Progenitor cell of endocrine pancreas (in vitro differentiated cells): Measurements from ENCODE around the gene SLC13A1. TPM values are rescaled to one million over a fixed set of nuclear protein-coding genes. Genes with fewer than 3 reads are reported as not detected.

ENCODE experiments used
- DNase-seq: peaks from one replicate; pipeline ENCODE4 v3.0.0; 2021; ENCODE audit warnings: low spot score; ENCODE audit not compliant: unreplicated experiment
- H3K27ac Mint-ChIP-seq: 2 replicates; pipeline ENCODE4 v1.8.0; 2021; ENCODE audit warnings: mild to moderate bottlenecking, moderate library complexity, mixed read lengths
- H3K27me3 Mint-ChIP-seq: 2 replicates; pipeline ENCODE4 v1.8.0; 2021; ENCODE audit warnings: mixed read lengths
- H3K36me3 Mint-ChIP-seq: 2 replicates; pipeline ENCODE4 v1.8.0; 2022; ENCODE audit warnings: mixed read lengths; ENCODE audit not compliant: insufficient read depth
- H3K4me1 Mint-ChIP-seq: 2 replicates; pipeline ENCODE4 v1.8.0; 2021; ENCODE audit warnings: low read depth, mixed read lengths
- H3K4me3 Mint-ChIP-seq: 2 replicates; pipeline ENCODE4 v1.8.0; 2021; ENCODE audit warnings: low read depth, mild to moderate bottlenecking, moderate library complexity, mixed read lengths
- H3K9me3 Mint-ChIP-seq: 2 replicates; pipeline ENCODE4 v1.8.0; 2021; ENCODE audit warnings: low read depth, mixed read lengths
- CTCF ChIP-seq: fragments of 200-600 bp; sonication (generic); IDR thresholded peaks from one replicate; pipeline ENCODE4 v1.5.0; 2021; ENCODE audit warnings: antibody characterized with exemption, mild to moderate bottlenecking; ENCODE audit not compliant: unreplicated experiment
- total RNA-seq: library from RNA; stranded (reverse); gene quantifications from 2 replicates; pipeline ENCODE4 v1.2.1, GENCODE V29; 2021

Gene SLC13A1
- total RNA-seq, 1 donor from 2014 or later, result not detected

- Mint-ChIP-seq H3K4me1 (no peaks in the 10 kb centered on the region), H3K27me3 (no peaks in the 10 kb centered on the region), H3K9me3 (no peaks in the 10 kb centered on the region), H3K36me3 (no peaks in the 10 kb centered on the region), H3K4me3 (no peak overlapping the region), H3K27ac (no peak overlapping the region)
- DNase-seq, result no peak
- TF ChIP-seq CTCF, result no peak
Observed at GRCh38 chr7:123151443-123151842, 48.3 kb downstream of the SLC13A1 start.

- no peaks in the 10 kb centered on the region for H3K36me3 Mint-ChIP-seq
- TF ChIP-seq CTCF, result no peak
Observed at GRCh38 chr7:123148813-123149212, 51.0 kb downstream of the SLC13A1 start.

GRCh38 chr7:123143252-123144006 is 56.3 kb downstream of the SLC13A1 start:
- no peak for DNase-seq
- H3K4me1 Mint-ChIP-seq, result no peaks in the 10 kb centered on the region
- no peaks in the 10 kb centered on the region for H3K36me3 Mint-ChIP-seq
- no peak overlapping the region for H3K4me3 Mint-ChIP-seq
- TF ChIP-seq CTCF, result no peak
- H3K27ac Mint-ChIP-seq, result no peak overlapping the region
- no peaks in the 10 kb centered on the region for H3K9me3 Mint-ChIP-seq
- H3K27me3 Mint-ChIP-seq, result no peaks in the 10 kb centered on the region

More at GRCh38 chr7:123148813-123149212, 51.0 kb downstream of the SLC13A1 start:
- DNase-seq, result no peak
- H3K27me3 Mint-ChIP-seq, result no peaks in the 10 kb centered on the region
- H3K27ac Mint-ChIP-seq, result no peak overlapping the region
- H3K9me3 Mint-ChIP-seq, result no peaks in the 10 kb centered on the region
- no peak overlapping the region for H3K4me3 Mint-ChIP-seq
- no peaks in the 10 kb centered on the region for H3K4me1 Mint-ChIP-seq

- no peak for DNase-seq
- no peak overlapping the region for H3K27ac Mint-ChIP-seq
Observed at GRCh38 chr7:123140561-123140960, 59.2 kb downstream of the SLC13A1 start.

DNA sequence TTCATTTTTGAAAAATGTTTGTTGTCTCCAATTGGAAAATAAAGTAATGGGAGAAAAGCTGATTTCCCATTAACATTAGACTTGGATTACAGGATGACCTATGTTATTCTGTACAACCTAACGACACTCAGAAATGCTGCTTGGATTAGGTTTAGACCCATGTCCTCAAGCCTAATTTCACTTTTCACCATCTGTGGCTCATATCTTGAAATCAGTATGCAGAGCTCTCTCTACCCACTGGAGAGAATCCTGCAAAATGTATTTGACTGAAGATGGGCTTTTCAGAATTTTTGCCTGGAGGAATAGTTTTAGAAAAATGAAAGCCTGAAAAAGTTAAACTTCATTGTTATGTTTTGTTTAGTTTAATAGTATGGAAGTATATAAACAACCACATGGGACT is 63.8 kb downstream of the SLC13A1 start:
- H3K9me3 Mint-ChIP-seq, result no peaks in the 10 kb centered on the region
- no peak for DNase-seq
- TF ChIP-seq CTCF, result no peak
- H3K4me3 Mint-ChIP-seq, result no peak overlapping the region
- H3K36me3 Mint-ChIP-seq, result no peaks in the 10 kb centered on the region
- no peaks in the 10 kb centered on the region for H3K4me1 Mint-ChIP-seq
- H3K27me3 Mint-ChIP-seq, result no peaks in the 10 kb centered on the region
- no peak overlapping the region for H3K27ac Mint-ChIP-seq

More at GRCh38 chr7:123140561-123140960, 59.2 kb downstream of the SLC13A1 start:
- TF ChIP-seq CTCF, result no peak
- H3K4me3 Mint-ChIP-seq, result no peak overlapping the region
- H3K9me3 Mint-ChIP-seq, result no peaks in the 10 kb centered on the region
- H3K27me3 Mint-ChIP-seq, result no peaks in the 10 kb centered on the region
- no peaks in the 10 kb centered on the region for H3K36me3 Mint-ChIP-seq
- H3K4me1 Mint-ChIP-seq, result no peaks in the 10 kb centered on the region
